GM12892 (cell line): ENCODE results near the gene CDH6.

Experiments
- POLR2A ChIP-seq: IDR thresholded peaks from 2 replicates; pipeline ENCODE4 v1.6.1; 2011; ENCODE audit warnings: low read depth, low read length, control low read depth
- TAF1 ChIP-seq: IDR thresholded peaks from 2 replicates; pipeline ENCODE4 v1.6.1; 2011; ENCODE audit warnings: low read depth, mild to moderate bottlenecking, control low read depth, low read length, borderline replicate concordance

GRCh38 chr5:31196309-31196708 lies 2.8 kb downstream of the CDH6 start:
- no peak for TF ChIP-seq POLR2A
- no peak for TF ChIP-seq TAF1
